ENCODE results near the gene IFI30.
A peak's percentile ranks its signal among the peaks of the same experiment; 100 is the strongest.

Gene IFI30

DNA sequence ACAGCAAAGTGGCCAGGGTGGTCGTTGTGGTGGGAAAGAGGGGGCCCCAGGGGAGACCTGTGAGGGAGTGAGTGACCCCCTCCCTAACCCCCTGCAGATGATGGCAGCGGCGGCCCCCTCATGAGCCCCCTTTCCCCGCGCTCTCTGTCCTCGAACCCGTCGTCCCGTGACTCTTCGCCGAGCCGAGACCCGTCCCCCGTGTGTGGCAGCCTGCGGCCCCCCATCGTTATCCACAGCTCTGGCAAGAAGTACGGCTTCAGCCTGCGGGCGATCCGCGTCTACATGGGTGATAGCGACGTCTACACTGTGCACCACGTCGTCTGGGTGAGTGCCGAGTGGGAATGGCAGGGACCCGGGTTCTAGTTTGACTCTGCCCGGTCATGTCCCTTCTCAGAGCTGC, 28.7 kb upstream of the IFI30 start:
- TF ChIP-seq, protein P1, sequence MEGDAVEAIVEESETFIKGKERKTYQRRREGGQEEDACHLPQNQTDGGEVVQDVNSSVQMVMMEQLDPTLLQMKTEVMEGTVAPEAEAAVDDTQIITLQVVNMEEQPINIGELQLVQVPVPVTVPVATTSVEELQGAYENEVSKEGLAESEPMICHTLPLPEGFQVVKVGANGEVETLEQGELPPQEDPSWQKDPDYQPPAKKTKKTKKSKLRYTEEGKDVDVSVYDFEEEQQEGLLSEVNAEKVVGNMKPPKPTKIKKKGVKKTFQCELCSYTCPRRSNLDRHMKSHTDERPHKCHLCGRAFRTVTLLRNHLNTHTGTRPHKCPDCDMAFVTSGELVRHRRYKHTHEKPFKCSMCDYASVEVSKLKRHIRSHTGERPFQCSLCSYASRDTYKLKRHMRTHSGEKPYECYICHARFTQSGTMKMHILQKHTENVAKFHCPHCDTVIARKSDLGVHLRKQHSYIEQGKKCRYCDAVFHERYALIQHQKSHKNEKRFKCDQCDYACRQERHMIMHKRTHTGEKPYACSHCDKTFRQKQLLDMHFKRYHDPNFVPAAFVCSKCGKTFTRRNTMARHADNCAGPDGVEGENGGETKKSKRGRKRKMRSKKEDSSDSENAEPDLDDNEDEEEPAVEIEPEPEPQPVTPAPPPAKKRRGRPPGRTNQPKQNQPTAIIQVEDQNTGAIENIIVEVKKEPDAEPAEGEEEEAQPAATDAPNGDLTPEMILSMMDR (IDR thresholded peaks at IDR 0.05): no peak

DNA sequence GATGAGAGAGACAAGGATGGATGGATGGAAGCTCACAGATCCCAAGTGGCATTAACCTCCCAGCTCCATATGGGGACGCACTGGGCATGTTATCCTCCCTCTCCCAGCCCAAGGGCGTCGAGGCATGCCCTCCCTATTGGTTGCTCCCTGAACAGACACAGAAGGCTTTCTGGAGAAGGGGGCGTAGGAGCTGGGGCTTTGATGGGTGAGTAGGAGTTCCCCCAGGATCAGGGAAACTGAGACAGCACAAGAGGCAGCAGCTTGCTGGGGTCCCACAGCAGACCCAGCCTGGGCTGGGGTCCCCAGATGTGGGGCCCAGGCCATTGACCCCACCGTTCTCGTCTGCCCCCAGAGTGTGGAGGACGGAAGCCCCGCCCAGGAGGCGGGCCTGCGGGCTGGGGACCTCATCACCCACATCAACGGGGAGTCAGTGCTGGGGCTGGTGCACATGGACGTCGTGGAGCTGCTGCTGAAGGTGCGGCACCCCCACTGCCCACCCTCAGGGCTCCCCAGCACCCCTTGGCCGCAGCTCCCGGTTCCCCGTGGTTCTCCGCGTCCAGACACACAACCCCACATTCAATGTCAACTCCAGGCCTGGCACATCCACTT, 28.1 kb upstream of the IFI30 start:
- TF ChIP-seq, protein P1 (IDR thresholded peaks at IDR 0.05): no peak

DNA sequence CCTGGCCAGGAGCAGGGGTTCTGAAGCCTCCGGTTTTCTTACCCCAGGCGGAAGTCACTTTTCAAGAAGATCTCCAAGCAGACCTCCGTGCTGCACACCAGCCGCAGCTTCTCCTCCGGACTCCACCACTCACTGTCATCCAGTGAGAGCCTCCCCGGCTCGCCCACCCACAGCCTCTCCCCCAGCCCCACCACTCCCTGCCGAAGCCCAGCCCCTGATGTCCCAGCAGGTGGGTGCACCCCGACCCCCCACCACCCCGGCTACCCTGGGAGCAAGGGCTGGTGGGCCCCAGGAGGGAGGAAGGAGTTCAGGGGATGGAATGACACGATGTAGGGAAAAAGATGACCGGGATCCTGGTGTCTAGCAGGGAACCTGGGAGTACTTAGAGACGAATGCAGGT, 26.2 kb upstream of the IFI30 start:
- TF ChIP-seq, protein P1 (IDR thresholded peaks at IDR 0.05): no peak

DNA sequence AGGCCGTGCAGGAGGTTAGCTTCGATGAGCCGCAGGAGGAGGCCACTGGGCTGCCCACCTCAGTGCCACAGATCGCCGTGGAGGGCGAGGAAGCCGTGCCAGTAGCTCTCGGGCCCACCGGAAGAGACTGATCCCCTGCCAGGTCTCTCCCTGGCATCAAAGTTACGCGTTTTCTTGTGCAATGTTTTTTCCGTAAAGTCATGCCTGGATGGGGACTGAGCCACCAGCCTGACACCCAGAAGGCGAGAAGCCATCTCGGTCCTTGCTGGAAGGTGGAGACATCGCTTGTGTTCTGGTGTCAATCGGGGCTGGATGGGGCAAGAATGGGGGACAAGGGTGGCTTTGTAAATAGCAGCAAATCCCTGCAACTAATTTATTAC, 24.0 kb upstream of the IFI30 start:
- TF ChIP-seq, protein P1 (IDR thresholded peaks at IDR 0.05): no peak

DNA sequence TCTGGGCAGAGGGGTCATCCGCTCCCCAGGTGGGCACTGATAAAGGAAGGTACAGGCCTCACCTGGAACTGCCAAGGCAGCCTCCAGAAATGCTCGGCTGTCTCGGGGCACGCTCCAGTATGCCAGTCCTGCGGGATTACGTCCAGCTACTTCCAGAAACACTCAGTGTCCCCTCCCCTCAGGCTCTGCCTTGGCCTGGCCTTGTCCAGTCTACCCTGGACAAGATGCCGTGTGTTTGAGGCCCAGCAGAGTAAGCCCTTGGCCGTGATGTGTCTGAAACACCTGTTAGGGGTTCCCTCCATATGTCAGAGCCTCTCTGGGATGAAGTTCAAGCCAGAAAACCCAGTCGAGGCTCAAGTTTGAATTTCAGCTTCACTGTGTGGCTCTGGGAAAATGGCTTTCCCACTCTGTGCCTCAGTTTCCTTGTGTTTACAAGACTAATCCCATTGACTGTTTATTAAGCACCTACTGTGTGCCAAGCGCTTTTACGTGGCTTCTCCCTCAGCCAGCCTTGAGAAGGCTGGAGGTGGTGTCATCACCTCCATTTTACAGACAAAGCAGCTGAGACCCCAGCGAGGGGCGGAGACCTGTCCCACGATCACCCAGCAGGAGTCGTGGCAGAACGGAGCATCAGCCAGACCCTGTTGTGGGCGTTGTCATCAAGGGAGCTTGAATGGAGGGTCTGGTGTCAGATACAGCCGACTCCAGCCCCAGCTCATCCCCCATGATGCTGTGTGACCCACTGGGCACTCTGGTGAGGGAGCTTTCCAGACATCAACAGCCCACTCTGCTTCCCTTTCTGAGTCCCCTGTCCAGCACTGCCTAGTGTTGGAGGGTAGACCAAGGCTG, 22.6 kb upstream of the IFI30 start:
- TF ChIP-seq, protein P1 (IDR thresholded peaks at IDR 0.05): no peak

DNA sequence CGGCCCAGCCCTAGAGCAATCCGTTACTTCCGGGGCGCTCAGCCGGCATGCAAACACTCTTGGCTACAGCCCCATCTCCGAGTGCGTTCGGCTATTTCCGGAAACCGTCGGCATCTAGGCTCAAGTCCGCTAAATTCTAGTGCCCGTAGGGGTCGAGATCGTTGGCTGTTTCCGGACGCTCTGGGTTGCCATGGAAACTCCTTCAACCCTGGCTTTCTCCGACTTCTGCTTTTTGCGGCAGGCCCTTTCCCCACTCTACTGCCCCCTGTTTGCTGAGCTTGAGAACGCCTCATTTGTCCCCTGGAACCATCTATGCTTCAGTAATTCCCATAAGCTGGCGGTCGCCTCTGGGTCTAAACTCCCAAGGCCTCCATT, 21.2 kb upstream of the IFI30 start:
- TF ChIP-seq, protein P1 (IDR thresholded peaks at IDR 0.05): peak; percentile 46; the same call in 1 of the 2 replicates

DNA sequence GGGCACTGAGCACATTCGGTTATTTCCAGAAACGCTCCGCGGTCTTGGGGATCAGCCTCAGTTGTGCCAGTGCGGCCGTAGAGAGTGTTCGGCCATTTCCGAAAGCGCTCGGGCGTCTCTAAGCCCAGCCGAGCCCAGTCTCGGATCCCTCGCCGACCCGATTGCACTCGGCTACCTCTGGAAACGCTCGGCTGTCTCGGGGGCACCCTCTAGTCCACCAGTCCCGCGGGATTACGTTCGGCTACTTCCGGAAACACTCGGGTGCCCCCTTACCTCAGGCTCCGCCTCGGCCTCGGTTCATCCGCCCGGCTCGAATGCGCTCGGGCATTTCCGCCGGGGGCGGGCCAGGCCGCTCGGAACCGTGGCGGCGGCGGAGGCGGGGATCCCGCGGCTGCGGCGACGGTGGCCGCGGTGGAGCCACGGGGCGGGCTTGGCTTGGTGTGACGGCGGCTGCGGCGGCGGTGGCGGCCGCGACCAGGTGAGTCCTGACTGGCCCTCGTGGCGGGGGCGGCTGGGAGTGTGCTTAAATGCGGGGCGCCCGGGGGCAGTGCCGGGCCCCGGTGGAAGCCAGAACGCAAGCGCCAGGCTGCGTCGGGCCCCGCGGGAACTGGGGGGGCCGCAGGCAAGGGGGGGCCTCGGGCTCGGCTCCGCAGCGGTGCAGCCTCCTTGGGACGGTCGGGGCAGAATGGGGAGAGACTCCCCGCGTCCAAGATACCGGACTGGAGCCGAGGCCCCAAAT, 20.6 kb upstream of the IFI30 start, which contains the start of gene PIK3R2:
TSS of gene PIK3R2 (plus strand) at position 347 of the 739 bp plus-strand sequence. CDS start 2,717 bp downstream, outside the sequence.
- TF ChIP-seq, protein P1 (IDR thresholded peaks at IDR 0.05): no peak

Data from LNCAP (cell line).